HCT116 (cell line): Measurements from ENCODE around the gene CCDC57. TPM values are rescaled to one million over a fixed set of nuclear protein-coding genes. Genes with fewer than 3 reads are reported as not detected.

Experiments
- ATAC-seq: fragments of 200-7000 bp; cut with Tn5 transposase; 2 replicates; pipeline ENCODE4 v1.9.1; 2020; ENCODE audit warnings: mild to moderate bottlenecking, moderate library complexity
- BruUV-seq: library from RNA; stranded (reverse); fragments of 400-500 nt; replicated peaks from 2 replicates; lab custom pipeline; 2021; lab: Mats Ljungman, UMichigan
- CTCF ChIA-PET: fragments of 300-600 bp; sonication (Branson Sonifier 250); formaldehyde crosslinking; loops from one replicate; lab custom pipeline; 2021; ENCODE audit warnings: antibody characterized with exemption; lab: Charles Lee
- POLR2A ChIA-PET: fragments of 300-600, 350-600 bp; sonication (Branson Sonifier 250); formaldehyde crosslinking; loops from one replicate; lab custom pipeline; 2021; ENCODE audit warnings: antibody characterized with exemption; lab: Charles Lee
- RAD21 ChIA-PET, 2 experiments: fragments of 300-600 bp; sonication (Branson Sonifier 250); formaldehyde crosslinking; loops; one replicate each; lab custom pipeline; 2023; ENCODE audit warnings: low total read pairs in 2 of 2; ENCODE audit not compliant: uncharacterized antibody in 2 of 2, unreplicated experiment in 2 of 2, low non-redundant PET in 1 of 2; lab: Charles Lee
- DNase-seq: peaks from one replicate; pipeline ENCODE4 v3.0.0-alpha.2; 2010; ENCODE audit warnings: low read depth, low spot score
- H2AFZ ChIP-seq: fragments of 200-600 bp; shearing (Covaris generic), sonication (generic); 2 replicates; pipeline ENCODE4 v1.6.1; 2017; ENCODE audit warnings: low read depth, mixed run types, mixed read lengths, antibody characterized with exemption, low read length; ENCODE audit not compliant: poor library complexity, severe bottlenecking
- H3K27ac ChIP-seq: 2 replicates; pipeline ENCODE4 v1.5.1; 2012; ENCODE audit warnings: low read depth, low read length
- H3K27me3 ChIP-seq: fragments of 200-600 bp; sonication (generic); 2 replicates; pipeline ENCODE4 v1.6.1; 2016; ENCODE audit warnings: mixed run types, low read length, mixed read lengths; ENCODE audit not compliant: insufficient read depth
- H3K36me3 ChIP-seq, 2 experiments: fragments of 200-500 bp in 1 of 2; fragments of 200-600 bp in 1 of 2; sonication (Bioruptor generic) in 1 of 2; sonication (generic) in 1 of 2; 2 replicates each; pipeline versions ENCODE4 v1.5.1 to v1.6.1; 2014 to 2016; ENCODE audit warnings: low read length in 2 of 2, inconsistent platforms in 1 of 2, mixed read lengths in 1 of 2, mixed run types in 1 of 2; ENCODE audit not compliant: insufficient read depth in 2 of 2, control insufficient read depth in 1 of 2
- H3K4me1 ChIP-seq, 2 experiments: fragments of 200-600 bp in 1 of 2; sonication (generic) in 1 of 2; 2 replicates each; pipeline versions ENCODE4 v1.5.1 to v1.6.1; 2012 to 2017; ENCODE audit warnings: low read length in 2 of 2, inconsistent platforms in 1 of 2, mild to moderate bottlenecking in 1 of 2, mixed read lengths in 1 of 2, mixed run types in 1 of 2, moderate library complexity in 1 of 2; ENCODE audit not compliant: insufficient read depth in 2 of 2, control insufficient read depth in 1 of 2
- H3K4me2 ChIP-seq: fragments of 200-600 bp; sonication (generic); 2 replicates; pipeline ENCODE4 v1.6.1; 2017; ENCODE audit warnings: mixed run types, low read length, mixed read lengths
- H3K4me3 ChIP-seq, 2 experiments: fragments of 200-600 bp in 1 of 2; sonication (generic) in 1 of 2; replicated peaks in 1 of 2; 2 replicates each; pipeline ENCODE4 v1.5.1; 2011 to 2016; ENCODE audit warnings: low read length in 2 of 2, control low read depth in 1 of 2, low read depth in 1 of 2, mild to moderate bottlenecking in 1 of 2, mixed read lengths in 1 of 2, mixed run types in 1 of 2
- H3K79me2 ChIP-seq: fragments of 200-600 bp; sonication (generic); 2 replicates; pipeline ENCODE4 v1.6.1; 2017; ENCODE audit warnings: mild to moderate bottlenecking, mixed run types, low read length, moderate library complexity, mixed read lengths; ENCODE audit not compliant: insufficient read depth
- H3K9ac ChIP-seq: fragments of 200-600 bp; sonication (generic); 2 replicates; pipeline ENCODE4 v1.6.1; 2016; ENCODE audit warnings: low read length, mixed read lengths
- H3K9me2 ChIP-seq: fragments of 200-600 bp; sonication (generic), shearing (Covaris generic); 2 replicates; pipeline ENCODE4 v1.6.1; 2017; ENCODE audit warnings: mixed run types, mild to moderate bottlenecking, moderate library complexity; ENCODE audit not compliant: insufficient read depth
- H3K9me3 ChIP-seq, 2 experiments: fragments of 200-500 bp in 1 of 2; fragments of 200-600 bp in 1 of 2; sonication (Bioruptor generic) in 1 of 2; sonication (generic) in 1 of 2; 2 replicates each; pipeline ENCODE4 v1.6.1; 2014 to 2017; ENCODE audit warnings: low read length in 2 of 2, mixed read lengths in 2 of 2, inconsistent platforms in 1 of 2, low read depth in 1 of 2, mild to moderate bottlenecking in 1 of 2, mixed run types in 1 of 2, moderate library complexity in 1 of 2; ENCODE audit not compliant: control insufficient read depth in 1 of 2, insufficient read depth in 1 of 2
- H4K20me1 ChIP-seq: fragments of 200-600 bp; sonication (generic), shearing (Covaris generic); 2 replicates; pipeline ENCODE4 v1.6.1; 2017; ENCODE audit warnings: mixed run types, mild to moderate bottlenecking, moderate library complexity; ENCODE audit not compliant: insufficient read depth
- CEBPB ChIP-seq: IDR thresholded peaks from 2 replicates; pipeline ENCODE4 v1.6.1; 2012; ENCODE audit warnings: low read depth
- EZH2 ChIP-seq: fragments of 200-600 bp; sonication (generic); IDR thresholded peaks from 2 replicates; pipeline ENCODE4 v1.6.1; 2017; ENCODE audit warnings: antibody characterized with exemption, mixed run types
- JUND ChIP-seq: IDR thresholded peaks from 2 replicates; pipeline ENCODE4 v1.6.1; 2012
- POLR2AphosphoS5 ChIP-seq: IDR thresholded peaks from 2 replicates; pipeline ENCODE4 v1.6.1; 2011; ENCODE audit warnings: mild to moderate bottlenecking, low read depth, low read length, moderate library complexity
- RAD21 ChIP-seq: IDR thresholded peaks from 2 replicates; pipeline ENCODE4 v1.6.1; 2012; ENCODE audit warnings: low read depth, mild to moderate bottlenecking
- YY1 ChIP-seq: IDR thresholded peaks from 2 replicates; pipeline ENCODE4 v1.6.1; 2011; ENCODE audit warnings: low read length, low read depth, moderate library complexity, mild to moderate bottlenecking; ENCODE audit not compliant: insufficient replicate concordance; ENCODE audit errors: extremely low read depth
- intact Hi-C: fragments of 100-400 bp; cut with micrococcal nuclease; formaldehyde crosslinking; loops from 2 replicates; pipeline ENCODE4 v1.10.0; 2022
- total RNA-seq: library from RNA; stranded (reverse); gene quantifications from one replicate; pipeline ENCODE4 v1.2.1, GENCODE V29; 2021; ENCODE audit not compliant: unreplicated experiment

CCDC57 gene
- total RNA-seq, 1 experiment from 2014 or later: 143 TPM

GRCh38 chr17:82246040-82246364 is 33.4 kb upstream of the CCDC57 start:
- intact Hi-C loops: loop anchor here (1.0 kb wide), 1 partner anchor 168 kb away; no protein-coding TSS in a partner anchor
- Histone ChIP-seq H3K9me2 (no peaks in the 10 kb centered on the region), H3K4me2 (peak overlapping the region; percentile 70), H3K4me3 (no peak overlapping the region), H3K4me1 (peaks cover 21 to 49% of the 10 kb centered on the region in 2 experiments), H3K9ac (peak overlapping the region; percentile 55), H2AFZ (no peak overlapping the region), H3K27ac (peak overlapping the region; percentile 75), H3K36me3 (peaks cover 41 to 83% of the 10 kb centered on the region in 2 experiments), H3K27me3 (no peaks in the 10 kb centered on the region), H3K9me3 (no peaks in the 10 kb centered on the region), H4K20me1 (peaks cover 24% of the 10 kb centered on the region; the same call in 1 of the 2 replicates), H3K79me2 (peaks cover 75% of the 10 kb centered on the region)
- TF ChIP-seq YY1 (no peak), EZH2 (no peak), CEBPB (no peak), RAD21 (peak; percentile 13; the same call in 1 of the 2 replicates)
- ChIA-PET RAD21 (no interaction called here), CTCF (no interaction called here), POLR2A (interaction anchor here (1.0 kb wide), 1 partner anchor 55 kb away, joined by 3 read pairs; no protein-coding TSS in a partner anchor)
- ATAC-seq: no peak
- DNase-seq: no peak
- no TSS peak for BruUV-seq

GRCh38 chr17:82245134-82246039 is 32.7 kb upstream of the CCDC57 start:
- Histone ChIP-seq H4K20me1 (peaks cover 24% of the 10 kb centered on the region; the same call in 1 of the 2 replicates), H3K4me2 (no peak overlapping the region), H3K79me2 (peaks cover 69% of the 10 kb centered on the region), H3K27me3 (no peaks in the 10 kb centered on the region), H3K4me1 (peaks cover 25 to 55% of the 10 kb centered on the region in 2 experiments), H3K36me3 (peaks cover 36 to 77% of the 10 kb centered on the region in 2 experiments), H3K4me3 (no peak overlapping the region), H3K9ac (peak overlapping the region; percentile 55; the same call in 1 of the 2 replicates), H3K9me2 (no peaks in the 10 kb centered on the region), H2AFZ (no peak overlapping the region), H3K9me3 (no peaks in the 10 kb centered on the region), H3K27ac (peak overlapping the region; percentile 75)
- no peak; the same call in 1 of the 2 replicates for TF ChIP-seq JUND
- peak; percentile 38 for TF ChIP-seq POLR2AphosphoS5
- TF ChIP-seq EZH2: no peak
- no peak for DNase-seq
- ChIA-PET CTCF (no interaction called here), POLR2A (interaction anchor here (1.0 kb wide), 1 partner anchor 56 kb away, joined by 3 read pairs; no protein-coding TSS in a partner anchor), RAD21 (no interaction called here)
- intact Hi-C loops: loop anchor here (1.0 kb wide), 1 partner anchor 169 kb away; no protein-coding TSS in a partner anchor
- ATAC-seq: no peak
- no TSS peak for BruUV-seq
